GM12801 (cell line): ENCODE data around the gene MBP.

Experiments
- TF ChIP-seq, protein P1 (sequence below): IDR thresholded peaks from one replicate; pipeline ENCODE4 v1.5.1; 2011; ENCODE audit warnings: control low read depth; ENCODE audit not compliant: insufficient read length; ENCODE audit errors: extremely low read depth

The MBP gene

GRCh38 chr18:77143196-77143595 lies 10.6 kb upstream of the MBP start:
- TF ChIP-seq, protein P1, sequence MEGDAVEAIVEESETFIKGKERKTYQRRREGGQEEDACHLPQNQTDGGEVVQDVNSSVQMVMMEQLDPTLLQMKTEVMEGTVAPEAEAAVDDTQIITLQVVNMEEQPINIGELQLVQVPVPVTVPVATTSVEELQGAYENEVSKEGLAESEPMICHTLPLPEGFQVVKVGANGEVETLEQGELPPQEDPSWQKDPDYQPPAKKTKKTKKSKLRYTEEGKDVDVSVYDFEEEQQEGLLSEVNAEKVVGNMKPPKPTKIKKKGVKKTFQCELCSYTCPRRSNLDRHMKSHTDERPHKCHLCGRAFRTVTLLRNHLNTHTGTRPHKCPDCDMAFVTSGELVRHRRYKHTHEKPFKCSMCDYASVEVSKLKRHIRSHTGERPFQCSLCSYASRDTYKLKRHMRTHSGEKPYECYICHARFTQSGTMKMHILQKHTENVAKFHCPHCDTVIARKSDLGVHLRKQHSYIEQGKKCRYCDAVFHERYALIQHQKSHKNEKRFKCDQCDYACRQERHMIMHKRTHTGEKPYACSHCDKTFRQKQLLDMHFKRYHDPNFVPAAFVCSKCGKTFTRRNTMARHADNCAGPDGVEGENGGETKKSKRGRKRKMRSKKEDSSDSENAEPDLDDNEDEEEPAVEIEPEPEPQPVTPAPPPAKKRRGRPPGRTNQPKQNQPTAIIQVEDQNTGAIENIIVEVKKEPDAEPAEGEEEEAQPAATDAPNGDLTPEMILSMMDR = no peak

GRCh38 chr18:77141401-77142118 lies 9.0 kb upstream of the MBP start:
- TF ChIP-seq, protein P1 = no peak

DNA sequence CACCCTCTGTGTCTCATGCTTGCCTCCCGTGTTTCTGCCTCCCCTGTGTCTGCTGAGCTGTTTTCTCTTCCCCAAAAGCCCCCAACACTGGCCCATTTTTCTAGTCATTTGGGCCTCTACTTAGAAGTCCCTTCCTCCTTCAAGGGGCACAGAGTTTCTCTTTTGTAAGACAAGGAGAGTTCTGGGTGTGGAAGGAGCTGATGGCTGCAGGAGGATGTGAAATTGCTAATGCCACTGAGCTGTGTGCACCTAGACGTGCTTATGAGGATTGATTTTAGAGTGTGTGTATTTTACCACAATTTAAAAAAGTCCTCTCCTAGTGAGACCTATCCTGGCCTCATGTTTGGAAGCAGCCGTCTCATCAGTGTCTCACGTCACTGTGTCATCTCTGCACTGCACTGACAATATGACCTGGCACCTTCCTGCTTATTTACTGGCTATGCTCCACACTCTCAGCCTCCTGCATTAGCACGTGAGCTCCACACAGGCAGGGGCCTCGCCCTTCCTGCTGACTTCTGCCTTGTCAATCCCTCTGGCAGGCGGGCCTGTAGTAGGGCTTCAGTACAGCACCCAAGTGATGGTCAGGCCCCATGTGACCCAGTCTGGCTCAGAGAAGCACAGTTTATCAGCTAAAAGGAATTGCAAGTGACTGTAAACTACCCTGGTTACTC lies 8.0 kb upstream of the MBP start:
- TF ChIP-seq, protein P1 = no peak

GRCh38 chr18:77140030-77140429 lies 7.4 kb upstream of the MBP start:
- TF ChIP-seq, protein P1 = no peak

DNA sequence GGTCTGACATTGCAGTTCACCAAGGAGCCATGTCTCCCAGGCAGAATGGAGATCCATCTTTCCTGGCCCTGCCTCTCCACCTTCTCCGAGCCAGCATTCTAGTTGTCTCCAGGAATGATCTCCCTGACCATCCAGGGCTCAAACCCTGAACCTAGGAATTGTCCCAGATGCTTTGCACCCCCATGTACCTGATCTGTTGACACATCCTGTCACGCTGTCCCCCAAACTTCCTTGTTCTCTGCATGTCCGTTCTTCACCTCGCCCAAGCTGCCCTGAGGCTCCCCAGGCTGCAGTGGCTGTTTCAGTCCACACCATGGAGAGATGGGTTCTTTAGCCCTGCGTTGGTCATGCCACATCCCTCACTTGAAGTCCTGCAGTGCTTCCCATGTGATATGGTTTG lies 7.0 kb upstream of the MBP start:
- TF ChIP-seq, protein P1 = no peak

- TF ChIP-seq, protein P1 = no peak
These were observed 5.7 kb upstream of the MBP start for GRCh38 chr18:77138270-77138669.

DNA sequence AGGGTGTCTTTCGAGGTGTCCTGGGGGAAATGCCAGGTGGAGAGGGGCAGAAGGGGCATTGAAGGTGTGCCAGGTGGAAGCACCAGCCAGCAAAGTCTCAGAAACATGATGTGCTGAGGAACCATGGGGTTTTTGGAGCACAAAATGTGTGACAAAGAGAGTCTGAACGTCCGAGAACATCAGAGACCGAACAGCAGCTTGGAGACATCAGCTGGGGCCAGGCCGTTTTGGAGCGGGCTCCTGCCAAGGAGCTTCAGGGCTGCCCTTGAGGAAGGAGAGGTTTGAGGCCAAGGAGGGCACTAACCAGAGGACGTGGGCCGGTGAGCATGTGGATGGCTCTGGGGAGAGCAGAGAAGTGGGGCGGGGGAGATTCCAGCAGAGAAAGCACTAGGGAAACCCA lies 5.3 kb upstream of the MBP start:
- TF ChIP-seq, protein P1 = no peak
